ENCODE measurements around the gene P3H2.
A peak's percentile ranks its signal among the peaks of the same experiment; 100 is the strongest.

P3H2 gene

GRCh38 chr3:190118438-190118837 is 2.3 kb downstream of the P3H2 start:
- Histone ChIP-seq H3K36me3 (ENCODE audit: insufficient read depth, low read length) (no peaks in the 10 kb centered on the region), H3K9ac (ENCODE audit: low read depth, low read length) (peak overlapping the region; percentile 31; the same call in 1 of the 2 replicates), H3K9me3 (ENCODE audit: control insufficient read depth, insufficient read depth, low read length) (no peaks in the 10 kb centered on the region), H3K4me1 (ENCODE audit: insufficient read depth, low read length) (peaks cover 34% of the 10 kb centered on the region)

DNA sequence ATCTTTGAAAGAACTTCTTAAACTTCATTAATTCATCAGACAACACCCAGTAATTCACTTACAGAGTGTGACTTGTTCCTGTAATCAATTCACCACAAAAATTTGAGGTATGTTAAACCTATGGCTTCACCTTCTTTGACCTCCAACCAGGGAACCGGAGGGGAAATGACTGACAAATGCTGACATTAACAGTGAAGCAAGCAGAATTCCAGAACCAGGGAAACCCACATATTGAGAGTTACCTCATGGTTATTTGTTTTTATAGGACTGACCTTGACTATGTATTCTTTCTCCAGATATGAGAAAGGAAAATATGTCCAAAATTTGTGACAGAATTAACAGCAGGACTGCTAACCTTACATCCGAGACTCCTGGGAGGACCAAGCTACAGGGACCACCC is 2.7 kb downstream of the P3H2 start:
- no peaks in the 10 kb centered on the region for H3K9me3 ChIP-seq (ENCODE audit: control insufficient read depth, insufficient read depth, low read length)
- no peaks in the 10 kb centered on the region for H3K36me3 ChIP-seq (ENCODE audit: insufficient read depth, low read length)
- peak overlapping the region; percentile 31; the same call in 1 of the 2 replicates for H3K9ac ChIP-seq (ENCODE audit: low read depth, low read length)
- peaks cover 34% of the 10 kb centered on the region for H3K4me1 ChIP-seq (ENCODE audit: insufficient read depth, low read length)

DNA sequence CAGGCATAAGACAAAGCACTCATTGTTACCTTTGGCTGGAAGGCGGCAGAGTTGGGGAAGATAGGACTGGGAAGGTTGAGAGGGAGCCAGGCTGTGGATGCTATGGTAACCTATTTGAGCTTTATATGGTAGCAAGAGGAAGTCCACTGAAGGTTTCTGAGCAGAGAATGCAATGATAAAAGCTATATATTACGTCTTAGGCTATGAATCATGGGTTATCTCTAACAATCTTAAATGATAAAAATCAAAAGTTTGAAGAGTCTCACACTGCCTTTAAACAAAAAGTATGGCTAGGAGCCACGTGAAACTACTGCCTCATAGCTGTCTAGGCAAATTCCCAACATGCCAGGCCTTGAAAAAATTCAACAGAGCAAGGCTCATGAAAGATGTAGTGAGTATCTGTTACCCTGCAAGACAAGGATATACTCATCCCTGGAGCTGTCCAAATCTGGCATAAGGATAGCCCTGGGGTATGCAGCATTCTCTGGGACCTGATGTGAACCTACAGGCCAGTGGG is 4.1 kb downstream of the P3H2 start:
- peaks cover 25% of the 10 kb centered on the region; the same call in 1 of the 2 replicates for H3K4me1 ChIP-seq (ENCODE audit: insufficient read depth, low read length)
- H3K36me3 ChIP-seq (ENCODE audit: insufficient read depth, low read length), result no peaks in the 10 kb centered on the region
- no peak overlapping the region for H3K9ac ChIP-seq (ENCODE audit: low read depth, low read length)
- H3K9me3 ChIP-seq (ENCODE audit: control insufficient read depth, insufficient read depth, low read length), result no peaks in the 10 kb centered on the region

DNA sequence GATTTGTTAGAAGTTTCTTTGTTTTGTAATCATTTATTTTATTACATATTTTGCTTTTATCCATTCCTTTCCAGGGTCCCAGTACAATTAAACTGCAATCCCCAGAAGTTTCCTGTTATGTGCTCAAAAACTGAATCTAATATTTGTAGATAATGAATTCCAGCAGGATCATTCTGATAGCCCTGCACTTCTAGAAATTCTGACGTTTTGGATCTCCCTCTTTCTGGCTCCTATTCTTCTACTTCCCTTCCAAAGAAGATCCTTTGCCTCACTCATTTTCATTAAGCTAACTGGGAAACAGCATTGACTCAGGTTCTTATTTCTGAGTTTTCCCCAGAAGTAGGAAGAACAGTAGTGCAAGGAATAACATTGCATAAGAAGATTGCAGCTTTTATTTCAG is 9.9 kb downstream of the P3H2 start:
- no peaks in the 10 kb centered on the region for H3K36me3 ChIP-seq (ENCODE audit: insufficient read depth, low read length)
- no peaks in the 10 kb centered on the region for H3K9me3 ChIP-seq (ENCODE audit: control insufficient read depth, insufficient read depth, low read length)
- peaks cover 13% of the 10 kb centered on the region; the same call in 1 of the 2 replicates for H3K4me1 ChIP-seq (ENCODE audit: insufficient read depth, low read length)
- H3K9ac ChIP-seq (ENCODE audit: low read depth, low read length), result no peak overlapping the region

GRCh38 chr3:190109441-190109840 is 11.3 kb downstream of the P3H2 start:
- Histone ChIP-seq H3K9ac (ENCODE audit: low read depth, low read length) (no peak overlapping the region), H3K4me1 (ENCODE audit: insufficient read depth, low read length) (peaks cover 9% of the 10 kb centered on the region; the same call in 1 of the 2 replicates), H3K9me3 (ENCODE audit: control insufficient read depth, insufficient read depth, low read length) (no peaks in the 10 kb centered on the region), H3K36me3 (ENCODE audit: insufficient read depth, low read length) (no peaks in the 10 kb centered on the region)

DNA sequence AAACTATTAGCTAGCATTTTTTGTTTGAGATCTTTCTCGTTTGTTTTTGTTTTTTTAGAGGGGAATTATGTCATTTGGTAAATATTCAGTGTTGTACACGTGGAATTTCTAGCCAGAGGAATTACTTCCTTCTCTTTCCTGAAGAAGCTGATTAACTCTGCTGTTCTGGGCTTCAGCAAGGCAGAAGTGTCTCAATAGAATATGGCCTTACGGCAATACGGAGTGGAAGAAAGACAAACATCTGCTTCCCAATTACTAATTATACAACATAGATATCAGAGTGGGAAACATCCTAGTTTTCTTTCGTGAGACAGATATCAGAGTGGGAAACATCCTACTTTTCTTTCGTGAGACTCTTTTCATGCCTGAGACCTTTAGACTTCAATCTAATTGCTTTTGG is 11.9 kb downstream of the P3H2 start:
- no peaks in the 10 kb centered on the region for H3K9me3 ChIP-seq (ENCODE audit: control insufficient read depth, insufficient read depth, low read length)
- no peak overlapping the region for H3K9ac ChIP-seq (ENCODE audit: low read depth, low read length)
- H3K4me1 ChIP-seq (ENCODE audit: insufficient read depth, low read length), result peaks cover 9% of the 10 kb centered on the region; the same call in 1 of the 2 replicates
- no peaks in the 10 kb centered on the region for H3K36me3 ChIP-seq (ENCODE audit: insufficient read depth, low read length)

DNA sequence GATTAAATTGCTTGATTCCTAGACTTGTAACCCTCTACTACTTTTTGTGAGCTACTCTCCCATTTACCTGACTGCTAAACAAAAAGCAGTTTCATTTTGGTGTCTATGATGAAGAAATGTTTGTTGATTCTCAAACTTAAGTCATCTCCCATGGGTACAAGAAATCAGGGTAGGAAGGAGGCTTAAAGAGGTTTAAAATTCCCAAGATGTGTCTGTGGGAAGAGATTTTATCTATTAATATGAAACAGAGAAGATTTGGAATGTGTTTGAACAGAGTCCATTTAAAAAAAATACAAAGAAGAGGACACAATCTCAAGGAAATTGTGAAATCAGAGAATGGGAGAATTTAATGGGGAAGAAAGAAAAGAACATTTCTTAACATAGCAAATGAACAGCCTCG is 14.8 kb downstream of the P3H2 start:
- no peaks in the 10 kb centered on the region for H3K36me3 ChIP-seq (ENCODE audit: insufficient read depth, low read length)
- no peak overlapping the region for H3K9ac ChIP-seq (ENCODE audit: low read depth, low read length)
- H3K4me1 ChIP-seq (ENCODE audit: insufficient read depth, low read length), result peaks cover 16% of the 10 kb centered on the region
- no peaks in the 10 kb centered on the region for H3K9me3 ChIP-seq (ENCODE audit: control insufficient read depth, insufficient read depth, low read length)

DNA sequence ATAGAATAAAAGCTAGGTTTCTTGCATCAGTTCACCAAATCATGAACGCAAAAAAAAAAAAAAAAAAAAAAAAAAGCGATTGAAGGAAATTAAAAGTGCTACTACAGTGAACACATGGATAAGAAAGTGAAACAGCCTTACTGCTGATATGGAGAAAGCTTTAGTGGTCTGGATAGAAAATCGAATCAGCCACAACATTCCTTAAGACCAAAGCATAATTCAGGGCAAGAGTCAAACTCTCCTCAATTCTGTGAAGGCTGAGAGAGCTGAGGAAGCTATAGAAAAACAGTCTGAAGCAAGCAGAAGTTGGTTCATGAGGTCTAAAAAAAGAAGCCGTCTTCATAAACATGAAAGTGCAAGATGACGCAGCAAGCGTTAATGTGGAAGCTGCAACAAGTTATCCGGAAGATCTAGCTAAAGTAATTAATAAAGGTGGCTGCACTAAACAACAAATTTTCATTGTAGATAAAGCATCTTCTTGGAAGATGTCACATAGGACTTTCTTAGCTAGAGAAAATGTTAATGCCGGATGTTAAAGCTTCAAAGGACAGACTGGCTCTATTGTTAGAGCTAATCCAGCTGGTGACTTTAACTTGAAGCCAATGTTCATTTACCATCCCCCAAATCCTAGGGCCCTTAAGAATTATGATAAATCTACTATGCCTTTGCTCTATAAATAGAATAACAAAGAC is 19.2 kb downstream of the P3H2 start:
- Histone ChIP-seq H3K36me3 (ENCODE audit: insufficient read depth, low read length) (no peaks in the 10 kb centered on the region; the same call in 1 of the 2 replicates), H3K9ac (ENCODE audit: low read depth, low read length) (no peak overlapping the region), H3K9me3 (ENCODE audit: control insufficient read depth, insufficient read depth, low read length) (no peaks in the 10 kb centered on the region), H3K4me1 (ENCODE audit: insufficient read depth, low read length) (peaks cover 9% of the 10 kb centered on the region)

GRCh38 chr3:190099099-190099498 is 21.6 kb downstream of the P3H2 start:
- no peaks in the 10 kb centered on the region for H3K9me3 ChIP-seq (ENCODE audit: control insufficient read depth, insufficient read depth, low read length)
- no peaks in the 10 kb centered on the region; the same call in 1 of the 2 replicates for H3K36me3 ChIP-seq (ENCODE audit: insufficient read depth, low read length)
- peaks cover 9% of the 10 kb centered on the region for H3K4me1 ChIP-seq (ENCODE audit: insufficient read depth, low read length)
- H3K9ac ChIP-seq (ENCODE audit: low read depth, low read length), result no peak overlapping the region

- Histone ChIP-seq H3K4me1 (ENCODE audit: insufficient read depth, low read length) (peaks cover 18% of the 10 kb centered on the region), H3K36me3 (ENCODE audit: insufficient read depth, low read length) (no peaks in the 10 kb centered on the region; the same call in 1 of the 2 replicates), H3K9me3 (ENCODE audit: control insufficient read depth, insufficient read depth, low read length) (no peaks in the 10 kb centered on the region), H3K9ac (ENCODE audit: low read depth, low read length) (no peak overlapping the region)
Measured at GRCh38 chr3:190097617-190098016, 23.1 kb downstream of the P3H2 start.

- Histone ChIP-seq H3K4me1 (ENCODE audit: insufficient read depth, low read length) (peaks cover 21% of the 10 kb centered on the region), H3K9ac (ENCODE audit: low read depth, low read length) (no peak overlapping the region), H3K36me3 (ENCODE audit: insufficient read depth, low read length) (no peaks in the 10 kb centered on the region; the same call in 1 of the 2 replicates), H3K9me3 (ENCODE audit: control insufficient read depth, insufficient read depth, low read length) (no peaks in the 10 kb centered on the region)
Measured at GRCh38 chr3:190097025-190097424, 23.7 kb downstream of the P3H2 start.

DNA sequence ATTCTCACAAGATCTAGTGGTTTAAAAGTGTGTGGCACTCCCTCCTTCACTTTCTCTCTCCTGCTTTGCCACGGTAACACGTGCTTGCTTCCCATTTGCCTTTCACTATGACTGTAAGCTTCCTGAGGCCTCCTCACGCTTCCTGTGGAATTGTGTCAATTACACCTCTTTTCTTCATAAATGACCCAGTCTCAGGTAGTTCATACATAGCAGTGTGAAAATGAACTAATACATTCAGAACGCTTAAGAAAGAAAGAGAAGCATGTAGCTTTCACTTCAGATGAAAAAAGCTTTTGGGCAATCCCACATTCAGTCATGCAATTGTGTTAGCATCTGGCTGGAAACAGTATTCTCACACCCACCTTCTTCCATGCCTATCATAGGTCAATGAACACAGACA is 24.4 kb downstream of the P3H2 start:
- no peak overlapping the region for H3K9ac ChIP-seq (ENCODE audit: low read depth, low read length)
- H3K36me3 ChIP-seq (ENCODE audit: insufficient read depth, low read length), result no peaks in the 10 kb centered on the region; the same call in 1 of the 2 replicates
- peaks cover 17% of the 10 kb centered on the region for H3K4me1 ChIP-seq (ENCODE audit: insufficient read depth, low read length)
- no peaks in the 10 kb centered on the region for H3K9me3 ChIP-seq (ENCODE audit: control insufficient read depth, insufficient read depth, low read length)

DNA sequence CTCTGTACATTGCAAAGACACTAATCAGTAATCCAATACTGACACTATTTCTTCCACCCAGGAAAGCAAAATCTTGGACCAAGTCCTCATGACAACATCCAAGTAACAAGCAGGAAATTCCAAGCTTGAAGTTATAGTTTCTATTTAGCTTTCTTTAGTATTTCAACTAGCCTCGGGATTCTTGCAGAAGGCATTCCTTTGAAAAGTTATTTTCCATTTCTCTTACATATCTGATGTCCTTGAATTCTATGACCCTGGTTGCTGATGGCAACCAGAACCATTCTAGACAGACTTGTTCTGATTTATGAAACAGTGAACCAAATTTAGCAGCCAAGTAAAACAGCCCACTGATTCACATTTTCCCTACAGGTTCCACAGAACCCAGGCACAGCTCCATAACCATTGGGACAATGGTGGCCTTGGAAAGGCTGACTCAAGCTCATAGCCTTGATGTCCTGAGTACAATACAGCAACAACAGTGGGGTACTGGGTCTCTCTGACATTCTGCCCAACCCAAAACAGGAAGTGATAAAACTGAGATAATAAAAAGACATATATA is 26.5 kb downstream of the P3H2 start:
- Histone ChIP-seq H3K9ac (ENCODE audit: low read depth, low read length) (no peak overlapping the region), H3K4me1 (ENCODE audit: insufficient read depth, low read length) (peaks cover 15% of the 10 kb centered on the region), H3K36me3 (ENCODE audit: insufficient read depth, low read length) (no peaks in the 10 kb centered on the region; the same call in 1 of the 2 replicates), H3K9me3 (ENCODE audit: control insufficient read depth, insufficient read depth, low read length) (no peaks in the 10 kb centered on the region)

DNA sequence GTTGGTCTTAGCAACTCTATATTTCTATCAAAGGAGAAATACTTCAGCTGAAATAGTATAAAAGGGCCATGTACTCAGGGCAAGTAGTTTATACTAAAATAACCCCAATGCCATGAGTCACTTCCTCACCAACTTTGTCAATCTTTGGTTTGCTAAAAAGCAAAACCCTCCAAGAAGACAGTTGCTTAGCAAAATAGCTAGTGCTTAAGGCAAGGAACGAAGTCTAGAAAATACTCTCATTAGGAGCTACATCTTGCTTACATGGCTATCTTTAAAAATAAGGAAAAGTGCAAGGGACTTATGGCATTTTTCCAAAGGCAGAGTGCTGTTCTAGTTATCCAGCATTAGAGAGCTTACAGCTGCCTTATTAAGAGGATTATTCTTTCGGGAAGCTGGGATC is 28.4 kb downstream of the P3H2 start:
- Histone ChIP-seq H3K36me3 (ENCODE audit: insufficient read depth, low read length) (no peaks in the 10 kb centered on the region; the same call in 1 of the 2 replicates), H3K9ac (ENCODE audit: low read depth, low read length) (no peak overlapping the region), H3K4me1 (ENCODE audit: insufficient read depth, low read length) (peaks cover 15% of the 10 kb centered on the region), H3K9me3 (ENCODE audit: control insufficient read depth, insufficient read depth, low read length) (no peaks in the 10 kb centered on the region)

DNA sequence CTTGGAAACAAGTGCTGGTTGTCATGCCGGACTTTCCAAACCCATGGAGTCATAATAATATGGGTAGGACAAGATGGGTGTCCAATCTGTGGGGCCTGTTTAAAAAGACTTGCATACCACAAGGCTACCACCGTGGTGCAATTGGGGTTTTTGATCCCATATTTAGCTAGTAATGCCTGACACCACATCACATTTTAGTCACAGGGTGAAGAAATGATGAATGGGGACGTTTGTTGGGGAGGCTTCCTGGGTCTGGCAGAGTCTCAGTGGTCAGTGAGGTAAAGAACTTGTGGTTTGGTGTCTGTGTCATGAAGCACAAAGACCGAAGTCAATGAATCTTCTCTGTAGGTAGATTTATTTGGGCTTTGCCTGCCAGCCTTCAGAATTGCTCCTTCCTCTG is 31.0 kb downstream of the P3H2 start:
- H3K4me1 ChIP-seq (ENCODE audit: insufficient read depth, low read length), result peaks cover 25% of the 10 kb centered on the region
- no peak overlapping the region for H3K9ac ChIP-seq (ENCODE audit: low read depth, low read length)
- H3K9me3 ChIP-seq (ENCODE audit: control insufficient read depth, insufficient read depth, low read length), result no peaks in the 10 kb centered on the region
- no peaks in the 10 kb centered on the region for H3K36me3 ChIP-seq (ENCODE audit: insufficient read depth, low read length)
